HG02571 (cell line): ENCODE results near the gene FBXL4.

ENCODE experiments used
- ATAC-seq: cut with Tn5 transposase; IDR thresholded peaks from one replicate; pipeline ENCODE4 v1.9.1; 2021; ENCODE audit warnings: mild to moderate bottlenecking, moderate library complexity; ENCODE audit not compliant: unreplicated experiment

FBXL4 gene

DNA sequence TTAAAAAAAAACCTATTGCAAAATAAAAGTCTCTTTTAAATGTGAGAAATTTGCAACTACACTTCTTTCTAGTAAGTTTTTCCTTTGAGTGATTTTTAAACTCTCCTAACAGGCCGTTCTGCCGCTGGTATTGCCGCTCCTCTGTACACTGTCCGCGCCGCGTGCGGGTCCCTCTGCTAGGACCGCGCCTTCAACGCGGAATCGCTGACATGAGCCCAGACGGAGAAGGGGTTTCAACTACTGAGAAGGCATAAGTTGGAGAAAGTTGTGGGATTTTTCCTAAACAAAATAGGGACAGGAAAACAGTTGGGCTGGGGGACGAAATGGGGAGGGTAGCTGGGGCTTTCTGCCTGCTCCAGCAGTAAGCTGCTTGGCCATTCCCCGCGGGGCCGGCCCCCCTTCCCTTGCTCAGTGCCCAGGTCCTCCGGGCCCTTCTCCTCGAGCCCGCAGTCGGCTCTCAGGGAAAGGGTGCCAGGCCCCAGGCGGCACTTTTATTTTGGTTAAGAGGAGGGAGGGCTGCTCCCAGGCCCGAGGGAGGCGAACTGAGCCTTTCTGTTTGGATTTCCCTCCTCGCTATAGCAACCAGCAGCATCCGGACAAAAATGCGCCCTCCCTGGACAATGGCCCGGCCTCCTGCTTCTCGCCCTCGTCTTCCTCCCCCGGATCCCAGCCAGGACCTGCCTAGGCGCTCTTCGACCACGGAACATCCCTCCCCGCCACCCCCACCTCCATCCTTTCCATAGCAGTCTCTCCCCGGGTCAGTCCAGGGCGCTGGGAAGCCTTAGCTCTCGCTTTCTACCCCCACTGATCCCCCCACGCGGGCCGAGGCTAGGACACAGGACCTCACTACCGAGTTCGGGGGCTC, 120.2 kb downstream of the FBXL4 start:
- no peak for ATAC-seq

DNA sequence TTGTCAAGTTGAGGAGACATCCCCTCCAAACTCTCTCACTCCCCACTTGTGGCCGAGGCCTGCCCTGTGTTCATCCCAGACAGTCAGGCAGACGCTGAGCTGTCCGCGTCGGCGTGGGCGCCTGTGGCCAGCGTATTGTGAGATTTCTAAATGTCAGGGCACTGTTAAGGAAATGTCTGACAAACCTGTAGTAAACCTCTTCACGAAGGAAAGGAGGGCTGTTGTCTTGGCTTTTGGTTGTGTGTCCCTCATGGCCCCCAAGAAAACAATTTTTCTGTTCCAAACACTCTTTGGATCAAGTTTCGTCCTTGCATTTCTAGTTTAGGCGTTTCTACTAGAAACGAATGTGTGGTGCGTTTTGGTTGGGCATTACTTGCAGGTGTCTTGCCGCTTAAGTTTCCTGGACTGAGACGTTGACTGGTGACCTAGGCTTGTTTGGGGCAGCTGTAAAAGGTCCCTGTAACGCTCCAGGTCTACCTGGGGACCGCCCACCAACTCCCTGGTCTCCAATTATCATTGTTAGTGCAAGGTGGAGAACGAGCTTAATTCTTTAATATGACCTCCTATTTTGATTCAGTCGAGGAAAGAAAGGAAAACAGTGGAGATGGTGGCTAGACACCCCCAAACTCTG, 122.0 kb downstream of the FBXL4 start:
- ATAC-seq, result no peak

DNA sequence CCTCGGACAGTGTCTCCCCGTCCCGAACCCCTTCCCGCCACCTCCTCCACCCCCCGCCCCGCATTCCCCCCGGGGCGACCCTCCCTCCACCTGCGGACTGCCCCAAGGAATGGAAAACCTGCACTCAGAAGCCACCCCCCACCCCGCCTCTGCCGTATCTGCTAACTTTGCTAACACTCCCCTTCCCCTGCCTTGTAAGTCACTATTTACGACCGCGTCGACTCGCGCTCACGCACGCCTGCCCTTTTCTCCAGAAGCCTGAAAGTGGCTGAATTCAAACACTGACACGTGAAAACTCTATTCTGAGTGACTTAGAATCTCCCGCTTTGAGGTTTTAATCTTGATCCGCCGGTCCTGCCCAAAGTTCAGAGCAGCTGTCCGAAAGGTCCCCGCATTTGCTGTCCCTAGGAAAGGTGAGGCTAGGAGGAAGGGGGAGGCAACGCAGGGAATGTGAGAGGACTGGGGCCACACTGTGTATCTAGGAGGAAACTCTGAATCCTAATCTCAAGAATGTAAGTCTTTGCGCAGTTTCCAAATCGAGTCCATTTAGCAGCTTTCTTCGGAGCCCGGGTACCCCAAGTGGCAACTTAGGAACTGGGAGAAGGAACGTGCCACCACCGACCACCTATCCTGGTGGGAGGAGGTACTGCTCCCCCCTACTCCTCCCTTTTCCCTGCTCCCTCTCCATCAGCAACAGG, 122.7 kb downstream of the FBXL4 start:
- ATAC-seq, result no peak

GRCh38 chr6:98824162-98824901, 123.4 kb downstream of the FBXL4 start:
- ATAC-seq, result no peak

- no peak for ATAC-seq
Measured at GRCh38 chr6:98823428-98824161, 124.2 kb downstream of the FBXL4 start.

- no peak for ATAC-seq
Measured at GRCh38 chr6:98821756-98822405, 125.9 kb downstream of the FBXL4 start.
